Mononuclear cell (primary cell): ENCODE data around the gene CTSW. TPM values are rescaled to one million over a fixed set of nuclear protein-coding genes. Genes with fewer than 3 reads are reported as not detected.

Experiments used
- H3K27me3 ChIP-seq: 2 replicates; pipeline ENCODE4 v1.6.0; 2011; ENCODE audit warnings: low read length, control low read depth; ENCODE audit not compliant: insufficient read depth
- H3K4me1 ChIP-seq: 2 replicates; pipeline ENCODE4 v1.5.1; 2011; ENCODE audit warnings: mild to moderate bottlenecking, low read length, control low read depth; ENCODE audit not compliant: insufficient read depth
- H3K4me3 ChIP-seq: 2 replicates; pipeline ENCODE4 v1.5.1; 2011; ENCODE audit warnings: mild to moderate bottlenecking, low read length, moderate library complexity
- H3K9me3 ChIP-seq: 2 replicates; pipeline ENCODE4 v1.5.1; 2011; ENCODE audit warnings: low read depth, mild to moderate bottlenecking, control low read depth, low read length
- total RNA-seq: library from RNA; depleted of rRNA; stranded (reverse); fragments of >200 nt; gene quantifications from one replicate; pipeline ENCODE4 v1.2.3, GENCODE V29; 2012

Gene CTSW
- total RNA-seq, 1 donor, result 130 TPM

- H3K9me3 ChIP-seq, result no peaks in the 10 kb centered on the region
- H3K4me1 ChIP-seq, result peaks cover 60% of the 10 kb centered on the region
- H3K27me3 ChIP-seq, result no peaks in the 10 kb centered on the region
- no peak overlapping the region for H3K4me3 ChIP-seq
Measured at GRCh38 chr11:65917077-65917433, 37.4 kb downstream of the CTSW start.

GRCh38 chr11:65917434-65918210, 38.0 kb downstream of the CTSW start:
- Histone ChIP-seq H3K4me3 (peak overlapping the region; percentile 77), H3K4me1 (peaks cover 65% of the 10 kb centered on the region), H3K9me3 (no peaks in the 10 kb centered on the region), H3K27me3 (no peaks in the 10 kb centered on the region)

GRCh38 chr11:65918211-65919140, 38.8 kb downstream of the CTSW start, which contains the start of gene C11orf68:
Gene C11orf68 (minus strand): TSS chr11:65919062. CDS start chr11:65919031, 31 bp downstream.
- no peaks in the 10 kb centered on the region for H3K9me3 ChIP-seq
- peak within 1 kb of the TSS; percentile 77 for H3K4me3 ChIP-seq
- no peaks in the 10 kb centered on the region for H3K27me3 ChIP-seq
- peaks cover 65% of the 10 kb centered on the region for H3K4me1 ChIP-seq

- H3K4me3 ChIP-seq, result peak within 1 kb of the TSS; percentile 77
- H3K27me3 ChIP-seq, result no peaks in the 10 kb centered on the region
- H3K9me3 ChIP-seq, result no peaks in the 10 kb centered on the region
- H3K4me1 ChIP-seq, result peaks cover 65% of the 10 kb centered on the region
Measured at GRCh38 chr11:65919141-65919572, 39.5 kb downstream of the CTSW start, which contains the start of gene DRAP1. Gene DRAP1 (plus strand): TSS chr11:65919426. CDS start chr11:65919502, 76 bp downstream.

- Histone ChIP-seq H3K4me1 (peaks cover 60% of the 10 kb centered on the region), H3K4me3 (peak overlapping the region; percentile 67), H3K9me3 (no peaks in the 10 kb centered on the region), H3K27me3 (no peaks in the 10 kb centered on the region)
Measured at GRCh38 chr11:65919573-65920371, 40.1 kb downstream of the CTSW start.

GRCh38 chr11:65920372-65920802, 40.8 kb downstream of the CTSW start:
- Histone ChIP-seq H3K4me3 (peak overlapping the region; percentile 67), H3K9me3 (no peaks in the 10 kb centered on the region), H3K4me1 (peaks cover 54% of the 10 kb centered on the region), H3K27me3 (no peaks in the 10 kb centered on the region)

- H3K4me3 ChIP-seq, result no peak overlapping the region
- H3K9me3 ChIP-seq, result no peaks in the 10 kb centered on the region
- peaks cover 47% of the 10 kb centered on the region for H3K4me1 ChIP-seq
- H3K27me3 ChIP-seq, result no peaks in the 10 kb centered on the region
Measured at GRCh38 chr11:65921033-65921555, 41.5 kb downstream of the CTSW start.

GRCh38 chr11:65921876-65922275, 42.2 kb downstream of the CTSW start:
- H3K4me1 ChIP-seq, result peaks cover 41% of the 10 kb centered on the region
- no peaks in the 10 kb centered on the region for H3K9me3 ChIP-seq
- no peak overlapping the region for H3K4me3 ChIP-seq
- H3K27me3 ChIP-seq, result no peaks in the 10 kb centered on the region

- no peak overlapping the region for H3K4me3 ChIP-seq
- H3K9me3 ChIP-seq, result no peaks in the 10 kb centered on the region
- peaks cover 41% of the 10 kb centered on the region for H3K4me1 ChIP-seq
- no peaks in the 10 kb centered on the region for H3K27me3 ChIP-seq
Measured at GRCh38 chr11:65922565-65922964, 42.9 kb downstream of the CTSW start.

GRCh38 chr11:65925397-65925796, 45.8 kb downstream of the CTSW start:
- Histone ChIP-seq H3K4me1 (peaks cover 45% of the 10 kb centered on the region), H3K27me3 (no peaks in the 10 kb centered on the region), H3K4me3 (no peak overlapping the region), H3K9me3 (no peaks in the 10 kb centered on the region)

GRCh38 chr11:65927904-65928397, 48.3 kb downstream of the CTSW start:
- no peaks in the 10 kb centered on the region for H3K27me3 ChIP-seq
- H3K9me3 ChIP-seq, result no peaks in the 10 kb centered on the region
- H3K4me1 ChIP-seq, result peaks cover 26% of the 10 kb centered on the region
- H3K4me3 ChIP-seq, result no peak overlapping the region

GRCh38 chr11:65928667-65929066, 49.0 kb downstream of the CTSW start:
- Histone ChIP-seq H3K27me3 (no peaks in the 10 kb centered on the region), H3K4me1 (peaks cover 26% of the 10 kb centered on the region), H3K9me3 (no peaks in the 10 kb centered on the region), H3K4me3 (no peak overlapping the region)

- H3K27me3 ChIP-seq, result no peaks in the 10 kb centered on the region
- peaks cover 23% of the 10 kb centered on the region for H3K4me1 ChIP-seq
- no peaks in the 10 kb centered on the region for H3K9me3 ChIP-seq
- no peak overlapping the region for H3K4me3 ChIP-seq
Measured at GRCh38 chr11:65931773-65932557, 52.3 kb downstream of the CTSW start.

GRCh38 chr11:65932558-65932919, 52.9 kb downstream of the CTSW start:
- Histone ChIP-seq H3K9me3 (no peaks in the 10 kb centered on the region), H3K27me3 (no peaks in the 10 kb centered on the region), H3K4me1 (peaks cover 17% of the 10 kb centered on the region), H3K4me3 (no peak overlapping the region)
